ENCODE data around the gene CALD1. TPM values are rescaled to one million over a fixed set of nuclear protein-coding genes. Genes with fewer than 3 reads are reported as not detected.
"Not testable (repeated sequence)": the region's sequence is repeated elsewhere in the genome, so short reads cannot be mapped to it uniquely, and the experiment has no call there.

CALD1 gene
- total RNA-seq, 2 experiments from 2014 or later = 2.1 to 2.2 TPM

DNA sequence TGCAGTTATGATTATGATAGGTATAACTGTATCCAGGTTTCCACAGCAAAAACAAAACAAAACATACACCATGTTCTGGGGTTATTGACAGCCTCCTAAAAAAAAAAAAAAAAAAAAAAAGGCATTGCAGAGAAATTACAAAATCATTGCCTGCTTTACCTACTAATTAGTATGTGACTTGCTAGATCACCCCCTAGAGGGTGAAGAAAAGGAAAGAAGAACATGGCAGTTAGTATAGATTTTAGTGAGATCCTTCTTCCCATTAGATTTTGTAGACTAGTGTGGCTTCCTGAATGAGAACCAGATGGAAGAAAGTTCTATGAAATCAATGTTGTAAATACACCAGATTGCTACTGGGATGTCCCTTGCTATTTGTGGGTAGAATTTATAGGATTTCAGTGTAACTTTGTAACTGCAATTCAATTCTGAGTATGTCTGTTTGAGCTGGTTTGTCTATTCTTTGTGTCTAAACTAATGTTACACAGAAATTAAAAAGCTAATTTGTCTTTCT, 182.9 kb downstream of the CALD1 start:
- POLR2A ChIA-PET = no interaction called here
- H3K4me1 Mint-ChIP-seq (ENCODE audit: low read depth) = peaks cover 3% of the 10 kb centered on the region
- TF ChIP-seq, protein P1, sequence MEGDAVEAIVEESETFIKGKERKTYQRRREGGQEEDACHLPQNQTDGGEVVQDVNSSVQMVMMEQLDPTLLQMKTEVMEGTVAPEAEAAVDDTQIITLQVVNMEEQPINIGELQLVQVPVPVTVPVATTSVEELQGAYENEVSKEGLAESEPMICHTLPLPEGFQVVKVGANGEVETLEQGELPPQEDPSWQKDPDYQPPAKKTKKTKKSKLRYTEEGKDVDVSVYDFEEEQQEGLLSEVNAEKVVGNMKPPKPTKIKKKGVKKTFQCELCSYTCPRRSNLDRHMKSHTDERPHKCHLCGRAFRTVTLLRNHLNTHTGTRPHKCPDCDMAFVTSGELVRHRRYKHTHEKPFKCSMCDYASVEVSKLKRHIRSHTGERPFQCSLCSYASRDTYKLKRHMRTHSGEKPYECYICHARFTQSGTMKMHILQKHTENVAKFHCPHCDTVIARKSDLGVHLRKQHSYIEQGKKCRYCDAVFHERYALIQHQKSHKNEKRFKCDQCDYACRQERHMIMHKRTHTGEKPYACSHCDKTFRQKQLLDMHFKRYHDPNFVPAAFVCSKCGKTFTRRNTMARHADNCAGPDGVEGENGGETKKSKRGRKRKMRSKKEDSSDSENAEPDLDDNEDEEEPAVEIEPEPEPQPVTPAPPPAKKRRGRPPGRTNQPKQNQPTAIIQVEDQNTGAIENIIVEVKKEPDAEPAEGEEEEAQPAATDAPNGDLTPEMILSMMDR (IDR thresholded peaks at IDR 0.05) = no peak
- H3K36me3 Mint-ChIP-seq (ENCODE audit: low read depth) = no peaks in the 10 kb centered on the region
- peaks cover 2% of the 10 kb centered on the region for H3K27me3 Mint-ChIP-seq
- ATAC-seq (no peak), DNase-seq (no peak)
- H3K27ac Mint-ChIP-seq = no peak overlapping the region
- intact Hi-C loops (cut with micrococcal nuclease) = no loop called here
- H3K4me3 Mint-ChIP-seq = no peak overlapping the region
- no peaks in the 10 kb centered on the region for H3K9me3 Mint-ChIP-seq
- CTCF ChIA-PET = interaction anchor here (1.1 to 1.5 kb wide), 2 partner anchors 25 to 169 kb away, joined by 3 to 7 read pairs; partner anchors contain the start of gene AGBL3

DNA sequence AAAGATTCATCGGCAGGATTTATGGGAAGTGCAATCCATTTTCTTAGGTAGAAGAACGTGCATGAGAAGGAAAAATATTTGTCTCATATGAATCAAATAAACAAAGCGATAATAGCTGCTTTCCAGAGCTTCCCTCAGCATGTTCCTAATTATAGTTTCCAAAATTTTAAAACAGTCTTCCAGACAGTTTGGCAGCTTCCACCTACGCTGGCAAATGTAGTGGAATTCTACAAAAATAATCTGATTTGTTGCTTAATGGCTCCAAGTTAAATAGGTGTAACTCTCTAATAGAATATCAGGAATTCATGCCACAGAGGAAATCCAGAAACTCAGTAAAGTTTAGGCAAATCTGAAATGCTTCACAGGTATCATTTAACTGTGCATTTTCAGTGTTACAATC, 183.6 kb downstream of the CALD1 start:
- POLR2A ChIA-PET = no interaction called here
- Mint-ChIP-seq H3K27me3 (peaks cover 2% of the 10 kb centered on the region), H3K27ac (no peak overlapping the region), H3K4me3 (no peak overlapping the region), H3K4me1 (ENCODE audit: low read depth) (peaks cover 5% of the 10 kb centered on the region), H3K36me3 (ENCODE audit: low read depth) (no peaks in the 10 kb centered on the region), H3K9me3 (no peaks in the 10 kb centered on the region)
- TF ChIP-seq, protein P1 (IDR thresholded peaks at IDR 0.05) = no peak
- DNase-seq (no peak), ATAC-seq (no peak)
- intact Hi-C loops (cut with micrococcal nuclease) = no loop called here
- CTCF ChIA-PET = interaction anchor here (0.6 to 1.5 kb wide), 3 partner anchors 24 to 174 kb away, joined by 3 to 7 read pairs (median 5); partner anchors contain the start of gene AGBL3

DNA sequence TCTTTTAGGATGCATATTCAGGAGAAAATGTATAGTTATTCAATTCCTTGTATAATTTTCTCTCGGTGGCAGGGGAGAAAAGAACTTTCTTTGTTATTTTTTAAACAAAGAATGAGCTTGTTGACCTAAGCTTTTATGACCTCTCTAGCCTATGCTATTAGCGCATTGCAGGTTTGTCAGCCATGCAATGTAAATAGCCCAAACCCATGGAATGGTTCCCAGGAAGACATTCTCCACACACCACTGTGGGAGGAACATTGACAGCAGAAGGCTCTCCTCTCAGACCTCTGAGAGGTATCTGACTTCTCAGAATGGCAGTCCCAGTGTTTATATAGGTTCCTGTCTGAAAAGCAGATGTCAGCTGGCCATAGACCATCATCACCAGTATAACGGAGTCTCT, 187.3 kb downstream of the CALD1 start:
- no peak for ATAC-seq
- Mint-ChIP-seq H3K27ac (no peak overlapping the region), H3K36me3 (ENCODE audit: low read depth) (no peaks in the 10 kb centered on the region), H3K4me3 (no peak overlapping the region), H3K27me3 (peaks cover 2% of the 10 kb centered on the region), H3K9me3 (no peaks in the 10 kb centered on the region), H3K4me1 (ENCODE audit: low read depth) (peaks cover 5% of the 10 kb centered on the region)
- DNase-seq = no peak
- ChIA-PET POLR2A (no interaction called here), CTCF (interaction anchor here (0.9 kb wide), 1 partner anchor 20 kb away, joined by 4 read pairs; the partner anchor contains the start of gene AGBL3)
- TF ChIP-seq, protein P1 (IDR thresholded peaks at IDR 0.05) = no peak
- intact Hi-C loops (cut with micrococcal nuclease) = no loop called here

DNA sequence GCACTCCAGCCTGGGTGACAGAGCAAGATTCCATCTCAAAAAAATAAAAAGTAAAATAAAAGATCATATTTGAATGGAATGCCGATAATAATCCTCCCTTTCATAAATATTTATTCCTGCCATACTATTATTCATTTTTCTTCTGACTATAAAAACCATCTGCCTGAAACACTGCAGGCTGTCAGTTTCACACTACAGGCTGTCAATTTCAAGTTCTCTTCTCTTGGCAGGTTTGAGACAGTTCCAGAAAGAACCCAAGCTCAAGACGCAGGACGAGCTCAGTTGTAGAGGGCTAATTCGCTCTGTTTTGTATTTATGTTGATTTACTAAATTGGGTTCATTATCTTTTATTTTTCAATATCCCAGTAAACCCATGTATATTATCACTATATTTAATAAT, 188.7 kb downstream of the CALD1 start:
- POLR2A ChIA-PET = no interaction called here
- TF ChIP-seq, protein P1 (IDR thresholded peaks at IDR 0.05) = no peak
- no peak overlapping the region for H3K27ac Mint-ChIP-seq
- H3K9me3 Mint-ChIP-seq = no peaks in the 10 kb centered on the region
- CTCF ChIA-PET = interaction anchor here (1.4 kb wide), 1 partner anchor 15 kb away, joined by 4 read pairs; no protein-coding TSS in a partner anchor
- DNase-seq (no peak), ATAC-seq (no peak)
- no peaks in the 10 kb centered on the region for H3K36me3 Mint-ChIP-seq (ENCODE audit: low read depth)
- intact Hi-C loops (cut with micrococcal nuclease) = no loop called here
- H3K27me3 Mint-ChIP-seq = peaks cover 2% of the 10 kb centered on the region
- no peak overlapping the region for H3K4me3 Mint-ChIP-seq
- H3K4me1 Mint-ChIP-seq (ENCODE audit: low read depth) = peaks cover 5% of the 10 kb centered on the region

DNA sequence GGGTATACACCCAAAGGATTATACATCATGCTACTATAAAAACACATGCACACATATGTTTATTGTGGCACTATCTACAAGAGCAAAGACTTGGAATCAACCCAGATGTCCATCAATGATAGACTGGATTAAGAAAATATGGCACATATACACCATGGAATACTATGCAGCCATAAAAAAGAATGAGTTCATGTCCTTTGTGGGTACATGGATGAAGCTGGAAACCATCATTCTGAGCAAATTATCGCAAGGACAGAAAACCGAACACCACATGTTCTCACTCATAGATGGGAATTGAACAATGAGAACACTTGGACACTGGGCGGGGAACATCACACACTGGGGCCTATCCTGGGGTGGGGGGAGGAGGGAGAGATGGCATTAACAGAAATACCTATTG, 202.2 kb downstream of the CALD1 start:
- peaks cover 14% of the 10 kb centered on the region for H3K4me1 Mint-ChIP-seq (ENCODE audit: low read depth)
- intact Hi-C loops (cut with micrococcal nuclease); POLR2A ChIA-PET; H3K4me3 Mint-ChIP-seq; H3K9me3 Mint-ChIP-seq; CTCF ChIA-PET; ATAC-seq; H3K36me3 Mint-ChIP-seq (ENCODE audit: low read depth); DNase-seq; H3K27me3 Mint-ChIP-seq; H3K27ac Mint-ChIP-seq: not testable (repeated sequence)
